Ishikawa (cell line): ENCODE data around the gene GRIK4.

Source experiments
- CEBPB ChIP-seq: IDR thresholded peaks from 2 replicates; pipeline ENCODE4 v1.6.1; 2012
- CREB1 ChIP-seq: IDR thresholded peaks from 2 replicates; pipeline ENCODE4 v1.6.1; 2012; ENCODE audit warnings: low read depth
- EGR1 ChIP-seq: IDR thresholded peaks from 2 replicates; pipeline ENCODE4 v1.6.1; 2012
- EP300 ChIP-seq: IDR thresholded peaks from 2 replicates; pipeline ENCODE4 v1.6.1; 2012; ENCODE audit warnings: borderline replicate concordance
- FOXM1 ChIP-seq: IDR thresholded peaks from 2 replicates; pipeline ENCODE4 v1.6.1; 2012; ENCODE audit warnings: low read depth, borderline replicate concordance
- NFIC ChIP-seq: IDR thresholded peaks from 2 replicates; pipeline ENCODE4 v1.6.1; 2012
- RAD21 ChIP-seq: IDR thresholded peaks from 2 replicates; pipeline ENCODE4 v1.6.1; 2012; ENCODE audit warnings: low read depth
- TAF1 ChIP-seq: IDR thresholded peaks from 2 replicates; pipeline ENCODE4 v1.6.1; 2012; ENCODE audit warnings: low read depth, mild to moderate bottlenecking
- TCF12 ChIP-seq: IDR thresholded peaks from 2 replicates; pipeline ENCODE4 v1.6.1; 2012; ENCODE audit warnings: low read depth
- TEAD4 ChIP-seq: IDR thresholded peaks from 2 replicates; pipeline ENCODE4 v1.6.1; 2012
- YY1 ChIP-seq: IDR thresholded peaks from 2 replicates; pipeline ENCODE4 v1.6.1; 2012; ENCODE audit warnings: low read depth
- ZBTB7A ChIP-seq: IDR thresholded peaks from 2 replicates; pipeline ENCODE4 v1.6.1; 2012; ENCODE audit warnings: low read depth
- TF ChIP-seq, protein P1 (sequence below): IDR thresholded peaks from 2 replicates; pipeline ENCODE4 v1.6.1; 2012
- TF ChIP-seq, protein P2 (sequence below): IDR thresholded peaks from 2 replicates; pipeline ENCODE4 v1.6.1; 2012; ENCODE audit warnings: low read depth, mild to moderate bottlenecking
- TF ChIP-seq, protein P3 (sequence below): IDR thresholded peaks from 2 replicates; pipeline ENCODE4 v1.6.1; 2012

GRIK4 gene

DNA sequence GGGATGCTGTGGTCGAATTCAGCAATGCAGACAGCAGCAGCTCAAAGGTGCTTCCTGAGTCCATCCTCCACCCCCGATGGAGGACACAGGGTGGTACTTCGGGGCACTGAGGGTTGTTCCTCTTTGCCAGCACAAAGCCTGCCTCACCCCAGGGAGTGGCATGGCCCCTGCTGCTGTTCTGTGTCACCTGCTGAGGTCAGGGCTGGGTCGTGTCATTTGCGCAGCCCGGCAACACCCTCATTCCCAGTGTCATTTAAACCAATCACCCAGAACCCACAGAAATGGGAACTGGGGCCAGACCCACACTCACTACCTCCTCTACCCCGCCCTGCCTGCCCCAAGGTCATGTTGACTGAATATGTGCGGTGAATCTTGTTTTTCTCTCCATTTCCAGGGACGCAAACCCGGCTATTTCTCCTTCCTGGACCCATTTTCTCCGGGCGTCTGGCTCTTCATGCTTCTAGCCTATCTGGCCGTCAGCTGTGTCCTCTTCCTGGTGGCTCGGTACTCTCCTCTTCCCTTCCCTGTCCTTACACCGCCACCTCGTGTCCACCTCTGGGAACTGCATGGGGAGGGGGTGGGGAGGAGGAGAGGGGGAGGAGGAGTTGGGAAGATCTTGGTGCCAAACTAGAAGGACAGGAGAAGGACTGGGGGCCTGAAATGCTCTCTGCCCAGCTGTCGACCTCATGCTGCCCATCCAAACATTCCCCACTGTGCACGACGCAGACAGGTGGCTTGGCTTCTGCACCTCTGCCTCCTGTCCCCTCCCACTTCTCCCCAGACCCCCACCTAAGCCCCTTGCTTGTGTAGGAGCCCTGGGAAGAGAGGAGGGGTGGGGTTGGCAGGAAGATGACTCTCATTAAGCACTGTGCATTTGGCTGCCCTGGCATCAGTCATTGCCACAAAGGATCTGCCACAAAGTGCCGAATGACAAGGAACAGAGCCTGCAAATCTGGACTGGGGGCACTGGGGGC, 441.2 kb downstream of the GRIK4 start:
- TF ChIP-seq NFIC, result no peak
- TF ChIP-seq RAD21, result peak; percentile 93
- TF ChIP-seq EP300, result no peak
- TF ChIP-seq CEBPB, result no peak

DNA sequence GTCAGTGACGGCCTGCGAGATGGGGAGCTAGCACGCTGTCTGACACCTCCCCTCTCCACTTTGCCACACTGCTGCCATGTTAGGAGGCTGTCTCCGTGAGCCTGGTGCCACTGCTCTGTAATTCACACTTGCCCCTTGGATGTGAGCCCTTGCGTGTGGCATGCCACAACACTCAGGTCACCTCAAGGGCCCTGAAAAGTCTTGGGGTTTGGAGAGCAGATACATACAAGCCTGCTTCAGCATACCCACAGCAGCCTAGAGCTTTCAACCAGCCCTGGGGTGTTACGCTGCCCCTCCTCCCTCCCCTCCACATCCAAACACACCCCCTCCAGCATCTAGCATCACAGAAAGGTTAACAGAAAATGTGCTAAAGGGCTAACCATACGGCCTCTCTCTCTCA, 442.8 kb downstream of the GRIK4 start:
- TF ChIP-seq CREB1 (no peak), TEAD4 (no peak), NFIC (no peak)

DNA sequence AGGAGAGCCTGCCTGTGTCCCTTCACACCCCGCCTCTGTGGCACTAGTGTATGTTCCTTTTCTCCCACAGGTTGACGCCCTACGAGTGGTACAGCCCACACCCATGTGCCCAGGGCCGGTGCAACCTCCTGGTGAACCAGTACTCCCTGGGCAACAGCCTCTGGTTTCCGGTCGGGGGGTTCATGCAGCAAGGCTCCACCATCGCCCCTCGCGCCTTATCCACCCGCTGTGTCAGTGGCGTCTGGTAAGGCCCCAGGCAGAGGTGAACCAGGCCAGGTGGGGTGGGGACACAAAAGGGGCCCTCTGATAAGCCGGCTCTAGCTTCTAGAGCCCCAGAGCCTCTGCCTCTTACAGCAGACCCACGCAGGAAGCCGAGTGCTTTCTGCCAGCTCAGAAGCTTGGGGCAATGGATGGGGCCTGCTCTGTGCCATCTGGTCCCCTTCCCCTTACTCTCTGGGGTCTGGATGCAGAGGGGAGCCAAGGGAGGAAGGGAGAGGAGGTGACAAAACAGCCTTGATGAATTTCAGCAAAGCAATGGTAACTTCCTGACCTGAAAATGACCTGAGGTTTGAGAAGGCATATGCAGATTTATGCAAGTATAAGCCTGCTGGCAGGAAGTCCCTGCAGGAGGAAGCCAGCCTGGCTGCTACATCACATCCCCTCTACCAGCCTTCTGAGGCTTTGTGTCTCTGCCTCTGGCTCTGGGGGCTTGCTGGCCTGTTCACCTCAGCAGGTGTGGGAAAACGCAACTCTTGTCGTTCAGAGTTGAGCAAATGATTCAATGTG, 445.4 kb downstream of the GRIK4 start:
- no peak for TF ChIP-seq TCF12
- no peak for TF ChIP-seq ZBTB7A
- no peak for TF ChIP-seq EP300
- no peak for TF ChIP-seq CEBPB
- TF ChIP-seq NFIC, result no peak
- TF ChIP-seq TAF1, result no peak
- TF ChIP-seq CREB1, result no peak
- no peak for TF ChIP-seq EGR1
- TF ChIP-seq, protein P1, sequence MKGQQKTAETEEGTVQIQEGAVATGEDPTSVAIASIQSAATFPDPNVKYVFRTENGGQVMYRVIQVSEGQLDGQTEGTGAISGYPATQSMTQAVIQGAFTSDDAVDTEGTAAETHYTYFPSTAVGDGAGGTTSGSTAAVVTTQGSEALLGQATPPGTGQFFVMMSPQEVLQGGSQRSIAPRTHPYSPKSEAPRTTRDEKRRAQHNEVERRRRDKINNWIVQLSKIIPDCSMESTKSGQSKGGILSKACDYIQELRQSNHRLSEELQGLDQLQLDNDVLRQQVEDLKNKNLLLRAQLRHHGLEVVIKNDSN, result no peak
- TF ChIP-seq YY1, result no peak
- no peak for TF ChIP-seq FOXM1
- TF ChIP-seq RAD21, result no peak
- TF ChIP-seq TEAD4, result no peak
- TF ChIP-seq, protein P2, sequence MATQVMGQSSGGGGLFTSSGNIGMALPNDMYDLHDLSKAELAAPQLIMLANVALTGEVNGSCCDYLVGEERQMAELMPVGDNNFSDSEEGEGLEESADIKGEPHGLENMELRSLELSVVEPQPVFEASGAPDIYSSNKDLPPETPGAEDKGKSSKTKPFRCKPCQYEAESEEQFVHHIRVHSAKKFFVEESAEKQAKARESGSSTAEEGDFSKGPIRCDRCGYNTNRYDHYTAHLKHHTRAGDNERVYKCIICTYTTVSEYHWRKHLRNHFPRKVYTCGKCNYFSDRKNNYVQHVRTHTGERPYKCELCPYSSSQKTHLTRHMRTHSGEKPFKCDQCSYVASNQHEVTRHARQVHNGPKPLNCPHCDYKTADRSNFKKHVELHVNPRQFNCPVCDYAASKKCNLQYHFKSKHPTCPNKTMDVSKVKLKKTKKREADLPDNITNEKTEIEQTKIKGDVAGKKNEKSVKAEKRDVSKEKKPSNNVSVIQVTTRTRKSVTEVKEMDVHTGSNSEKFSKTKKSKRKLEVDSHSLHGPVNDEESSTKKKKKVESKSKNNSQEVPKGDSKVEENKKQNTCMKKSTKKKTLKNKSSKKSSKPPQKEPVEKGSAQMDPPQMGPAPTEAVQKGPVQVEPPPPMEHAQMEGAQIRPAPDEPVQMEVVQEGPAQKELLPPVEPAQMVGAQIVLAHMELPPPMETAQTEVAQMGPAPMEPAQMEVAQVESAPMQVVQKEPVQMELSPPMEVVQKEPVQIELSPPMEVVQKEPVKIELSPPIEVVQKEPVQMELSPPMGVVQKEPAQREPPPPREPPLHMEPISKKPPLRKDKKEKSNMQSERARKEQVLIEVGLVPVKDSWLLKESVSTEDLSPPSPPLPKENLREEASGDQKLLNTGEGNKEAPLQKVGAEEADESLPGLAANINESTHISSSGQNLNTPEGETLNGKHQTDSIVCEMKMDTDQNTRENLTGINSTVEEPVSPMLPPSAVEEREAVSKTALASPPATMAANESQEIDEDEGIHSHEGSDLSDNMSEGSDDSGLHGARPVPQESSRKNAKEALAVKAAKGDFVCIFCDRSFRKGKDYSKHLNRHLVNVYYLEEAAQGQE, result no peak

- TF ChIP-seq FOXM1 (no peak), NFIC (no peak)
Measured at GRCh38 chr11:120958185-120958584, 446.6 kb downstream of the GRIK4 start.

- TF ChIP-seq TEAD4 (no peak), EGR1 (no peak), TCF12 (no peak), ZBTB7A (no peak), EP300 (no peak), CREB1 (no peak)
- TF ChIP-seq, protein P1, result no peak
- TF ChIP-seq, protein P2, result no peak
Measured at GRCh38 chr11:120959189-120959588, 447.6 kb downstream of the GRIK4 start.

DNA sequence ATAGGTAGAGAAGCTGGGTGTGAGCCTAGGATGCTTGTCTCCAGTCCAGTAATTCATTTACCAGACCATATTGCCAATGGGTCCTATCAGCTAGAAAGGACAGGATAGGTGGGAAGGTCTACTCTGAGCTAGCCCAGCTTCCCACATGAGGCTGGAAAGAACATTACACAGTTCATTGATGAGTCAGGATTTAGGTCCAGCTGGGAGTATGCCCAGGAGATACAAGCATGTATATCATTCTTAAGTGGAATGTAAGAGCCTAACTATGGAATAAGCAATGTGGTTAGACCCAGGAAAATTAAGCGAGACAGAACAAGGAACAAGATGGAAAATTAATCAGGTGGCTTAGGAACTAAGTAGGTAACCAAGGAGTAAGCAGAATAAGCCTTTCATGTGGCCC, 453.3 kb downstream of the GRIK4 start:
- TF ChIP-seq, protein P2, result no peak
- TF ChIP-seq TEAD4 (no peak), EP300 (no peak), ZBTB7A (no peak), FOXM1 (no peak), NFIC (no peak), YY1 (no peak), CEBPB (no peak), CREB1 (no peak), TAF1 (no peak), TCF12 (no peak), EGR1 (no peak)
- TF ChIP-seq, protein P3, sequence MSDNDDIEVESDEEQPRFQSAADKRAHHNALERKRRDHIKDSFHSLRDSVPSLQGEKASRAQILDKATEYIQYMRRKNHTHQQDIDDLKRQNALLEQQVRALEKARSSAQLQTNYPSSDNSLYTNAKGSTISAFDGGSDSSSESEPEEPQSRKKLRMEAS, result no peak
- TF ChIP-seq, protein P1, result no peak
